NCI-H82 (cell line): ENCODE measurements around the gene F2.
"Not testable (repeated sequence)": the region's sequence is repeated elsewhere in the genome, so short reads cannot be mapped to it uniquely, and the experiment has no call there.

ENCODE experiments used
- DNase-seq: peaks from one replicate; lab custom pipeline; 2025; lab: John Stamatoyannopoulos, UW

Gene F2

GRCh38 chr11:46686886-46687795 lies 31.9 kb upstream of the F2 start:
- no peak for DNase-seq

GRCh38 chr11:46690702-46691101 lies 28.3 kb upstream of the F2 start:
- no peak for DNase-seq

- DNase-seq = no peak
Observed at GRCh38 chr11:46692450-46692849, 26.6 kb upstream of the F2 start.

- no peak for DNase-seq
Observed at GRCh38 chr11:46693597-46694012, 25.4 kb upstream of the F2 start.

GRCh38 chr11:46694072-46694471 lies 24.9 kb upstream of the F2 start:
- DNase-seq = peak; percentile 47

GRCh38 chr11:46694607-46695006 lies 24.4 kb upstream of the F2 start:
- DNase-seq = no peak

- no peak for DNase-seq
Observed at GRCh38 chr11:46695345-46696211, 23.4 kb upstream of the F2 start.

GRCh38 chr11:46696212-46696558 lies 22.8 kb upstream of the F2 start:
- DNase-seq = no peak

GRCh38 chr11:46697303-46697702 lies 21.7 kb upstream of the F2 start:
- DNase-seq = no peak

GRCh38 chr11:46697723-46698122 lies 21.3 kb upstream of the F2 start:
- no peak for DNase-seq

GRCh38 chr11:46698597-46698996 lies 20.4 kb upstream of the F2 start:
- no peak for DNase-seq

- peak; percentile 99 for DNase-seq
Observed at GRCh38 chr11:46700241-46701077, 18.6 kb upstream of the F2 start, which contains the start of the genes ARHGAP1 and ZNF408. Gene ARHGAP1, minus strand, starts transcription at chr11:46700619. Its CDS starts 4,512 bp downstream, at chr11:46696107. Gene ZNF408, plus strand, starts transcription at chr11:46701031. Its CDS starts 17 bp downstream, at chr11:46701048.

GRCh38 chr11:46701078-46701654 lies 17.8 kb upstream of the F2 start:
- no peak for DNase-seq

GRCh38 chr11:46705070-46705688 lies 13.8 kb upstream of the F2 start:
- no peak for DNase-seq

GRCh38 chr11:46706886-46707285 lies 12.1 kb upstream of the F2 start:
- no peak for DNase-seq

GRCh38 chr11:46709351-46709750 lies 9.7 kb upstream of the F2 start:
- DNase-seq = not testable (repeated sequence)

GRCh38 chr11:46710821-46711269 lies 8.2 kb upstream of the F2 start:
- DNase-seq = no peak

- no peak for DNase-seq
Observed at GRCh38 chr11:46711303-46711702, 7.7 kb upstream of the F2 start.

- DNase-seq = no peak
Observed at GRCh38 chr11:46712874-46713576, 6.0 kb upstream of the F2 start.

GRCh38 chr11:46717825-46718154 lies 1.2 kb upstream of the F2 start:
- DNase-seq = not testable (repeated sequence)
